T-helper 2 cell treated with Interferon-gamma antibody and Interleukin-4, amounts not matched to agents 5 μg/mL and 100 μg/mL, for 36 hours (primary cell): ENCODE results near the gene TCEAL9.
"Not testable (repeated sequence)": the region's sequence is repeated elsewhere in the genome, so short reads cannot be mapped to it uniquely, and the experiment has no call there.

ENCODE experiments used
- DNase-seq: peaks from one replicate; pipeline ENCODE4 v3.0.0; 2021; ENCODE audit warnings: low spot score
- H3K27ac Mint-ChIP-seq: one replicate; pipeline ENCODE4 v1.8.0; 2021; ENCODE audit warnings: mild to moderate bottlenecking, mixed read lengths
- H3K27me3 Mint-ChIP-seq: one replicate; pipeline ENCODE4 v1.8.0; 2021; ENCODE audit warnings: low read depth, mixed read lengths
- H3K36me3 Mint-ChIP-seq: one replicate; pipeline ENCODE4 v1.8.0; 2021; ENCODE audit warnings: low read depth, mixed read lengths
- H3K4me1 Mint-ChIP-seq: one replicate; pipeline ENCODE4 v1.8.0; 2021; ENCODE audit warnings: low read depth, mixed read lengths
- H3K4me3 Mint-ChIP-seq: one replicate; pipeline ENCODE4 v1.8.0; 2022; ENCODE audit warnings: mild to moderate bottlenecking, moderate library complexity, mixed read lengths
- H3K9me3 Mint-ChIP-seq: one replicate; pipeline ENCODE4 v1.8.0; 2021; ENCODE audit warnings: mixed read lengths

TCEAL9 gene

GRCh38 chrX:103356130-103356798 is at the start of gene TCEAL9:
TCEAL9 (plus strand) TSS chrX:103356506; CDS start chrX:103357685, 1,179 bp downstream.
- no peaks in the 10 kb centered on the region for H3K36me3 Mint-ChIP-seq
- peak within 1 kb of the TSS; percentile 80 for H3K4me3 Mint-ChIP-seq
- peaks cover 8% of the 10 kb centered on the region for H3K27me3 Mint-ChIP-seq
- peaks cover 5% of the 10 kb centered on the region for H3K4me1 Mint-ChIP-seq
- H3K9me3 Mint-ChIP-seq: no peaks in the 10 kb centered on the region
- no peak for DNase-seq
- H3K27ac Mint-ChIP-seq: no peak within 1 kb of the TSS

GRCh38 chrX:103309860-103310554 is 46.3 kb upstream of the TCEAL9 start:
- no peak for DNase-seq
- H3K27ac Mint-ChIP-seq: no peak overlapping the region
- no peak overlapping the region for H3K4me3 Mint-ChIP-seq

GRCh38 chrX:103310555-103311398 is 45.5 kb upstream of the TCEAL9 start, which contains the start of gene BEX2:
BEX2 (minus strand) TSS chrX:103310990; CDS start chrX:103309976, 1,014 bp downstream.
- Mint-ChIP-seq H3K4me1 (no peaks in the 10 kb centered on the region), H3K27me3 (peaks cover 2% of the 10 kb centered on the region)

More at GRCh38 chrX:103309860-103310554, 46.3 kb upstream of the TCEAL9 start:
- peaks cover 2% of the 10 kb centered on the region for H3K27me3 Mint-ChIP-seq
- no peaks in the 10 kb centered on the region for H3K36me3 Mint-ChIP-seq
- H3K4me1 Mint-ChIP-seq: no peaks in the 10 kb centered on the region
- H3K9me3 Mint-ChIP-seq: no peaks in the 10 kb centered on the region

GRCh38 chrX:103311399-103311780 is 44.9 kb upstream of the TCEAL9 start:
- peak overlapping the region; percentile 79 for H3K4me3 Mint-ChIP-seq

More at GRCh38 chrX:103310555-103311398, 45.5 kb upstream of the TCEAL9 start, which contains the start of gene BEX2:
- H3K4me3 Mint-ChIP-seq: peak within 1 kb of the TSS; percentile 79
- H3K9me3 Mint-ChIP-seq: no peaks in the 10 kb centered on the region
- peak; percentile 67 for DNase-seq
- peak within 1 kb of the TSS; percentile 41 for H3K27ac Mint-ChIP-seq
- no peaks in the 10 kb centered on the region for H3K36me3 Mint-ChIP-seq

GRCh38 chrX:103329991-103330390 is 26.3 kb upstream of the TCEAL9 start, which contains the start of gene TCEAL7:
TCEAL7 (plus strand) TSS chrX:103330239; CDS start chrX:103331404, 1,165 bp downstream.
- H3K4me3 Mint-ChIP-seq: no peak within 1 kb of the TSS
- no peaks in the 10 kb centered on the region for H3K4me1 Mint-ChIP-seq

More at GRCh38 chrX:103311399-103311780, 44.9 kb upstream of the TCEAL9 start:
- Mint-ChIP-seq H3K36me3 (no peaks in the 10 kb centered on the region), H3K9me3 (no peaks in the 10 kb centered on the region), H3K27ac (no peak overlapping the region), H3K27me3 (peaks cover 2% of the 10 kb centered on the region), H3K4me1 (no peaks in the 10 kb centered on the region)
- no peak for DNase-seq

GRCh38 chrX:103330681-103331288 is 25.5 kb upstream of the TCEAL9 start:
- no peaks in the 10 kb centered on the region for H3K36me3 Mint-ChIP-seq
- H3K4me1 Mint-ChIP-seq: no peaks in the 10 kb centered on the region
- DNase-seq: no peak
- no peak overlapping the region for H3K4me3 Mint-ChIP-seq
- H3K27me3 Mint-ChIP-seq: peaks cover 24% of the 10 kb centered on the region
- H3K9me3 Mint-ChIP-seq: no peaks in the 10 kb centered on the region
- no peak overlapping the region for H3K27ac Mint-ChIP-seq

More at GRCh38 chrX:103329991-103330390, 26.3 kb upstream of the TCEAL9 start, which contains the start of gene TCEAL7:
- H3K27me3 Mint-ChIP-seq: peaks cover 21% of the 10 kb centered on the region
- no peak for DNase-seq
- H3K27ac Mint-ChIP-seq: no peak within 1 kb of the TSS
- no peaks in the 10 kb centered on the region for H3K9me3 Mint-ChIP-seq
- H3K36me3 Mint-ChIP-seq: no peaks in the 10 kb centered on the region

GRCh38 chrX:103338663-103339062 is 17.6 kb upstream of the TCEAL9 start:
- no peak for DNase-seq
- Mint-ChIP-seq H3K9me3 (no peaks in the 10 kb centered on the region), H3K36me3 (no peaks in the 10 kb centered on the region), H3K27ac (no peak overlapping the region), H3K27me3 (peaks cover 12% of the 10 kb centered on the region), H3K4me3 (no peak overlapping the region), H3K4me1 (no peaks in the 10 kb centered on the region)

- no peak overlapping the region for H3K4me3 Mint-ChIP-seq
- H3K36me3 Mint-ChIP-seq: no peaks in the 10 kb centered on the region
- H3K4me1 Mint-ChIP-seq: no peaks in the 10 kb centered on the region
- H3K27ac Mint-ChIP-seq: no peak overlapping the region
- H3K27me3 Mint-ChIP-seq: peaks cover 5% of the 10 kb centered on the region
- no peaks in the 10 kb centered on the region for H3K9me3 Mint-ChIP-seq
- DNase-seq: no peak
These were observed 13.2 kb upstream of the TCEAL9 start for GRCh38 chrX:103343105-103343504.

GRCh38 chrX:103344606-103345005 is 11.7 kb upstream of the TCEAL9 start:
- Mint-ChIP-seq H3K4me3 (no peak overlapping the region), H3K9me3 (no peaks in the 10 kb centered on the region), H3K4me1 (no peaks in the 10 kb centered on the region), H3K27me3 (peaks cover 5% of the 10 kb centered on the region), H3K36me3 (no peaks in the 10 kb centered on the region), H3K27ac (no peak overlapping the region)
- no peak for DNase-seq

- H3K27me3 Mint-ChIP-seq: no peaks in the 10 kb centered on the region
- DNase-seq: no peak
- H3K27ac Mint-ChIP-seq: no peak overlapping the region
- no peaks in the 10 kb centered on the region for H3K36me3 Mint-ChIP-seq
- no peak overlapping the region for H3K4me3 Mint-ChIP-seq
- H3K9me3 Mint-ChIP-seq: no peaks in the 10 kb centered on the region
- H3K4me1 Mint-ChIP-seq: no peaks in the 10 kb centered on the region
These were observed 8.5 kb upstream of the TCEAL9 start for GRCh38 chrX:103347682-103348397.

- no peak for DNase-seq
- Mint-ChIP-seq H3K27ac (no peak overlapping the region), H3K4me3 (peak overlapping the region; percentile 80)
These were observed 552 bp downstream of the TCEAL9 start for GRCh38 chrX:103356858-103357257.

GRCh38 chrX:103357871-103358270 is 1.6 kb downstream of the TCEAL9 start:
- Mint-ChIP-seq H3K27ac (no peak overlapping the region), H3K27me3 (peaks cover 8% of the 10 kb centered on the region), H3K36me3 (no peaks in the 10 kb centered on the region), H3K4me1 (peaks cover 5% of the 10 kb centered on the region), H3K4me3 (no peak overlapping the region), H3K9me3 (no peaks in the 10 kb centered on the region)
- DNase-seq: no peak

More at GRCh38 chrX:103356858-103357257, 552 bp downstream of the TCEAL9 start:
- Mint-ChIP-seq H3K4me1 (peaks cover 5% of the 10 kb centered on the region), H3K27me3 (peaks cover 8% of the 10 kb centered on the region), H3K9me3 (no peaks in the 10 kb centered on the region), H3K36me3 (no peaks in the 10 kb centered on the region)

GRCh38 chrX:103359605-103360004 is 3.3 kb downstream of the TCEAL9 start:
- H3K27ac Mint-ChIP-seq, H3K36me3 Mint-ChIP-seq, H3K4me3 Mint-ChIP-seq, DNase-seq, H3K9me3 Mint-ChIP-seq, H3K4me1 Mint-ChIP-seq, H3K27me3 Mint-ChIP-seq: not testable (repeated sequence)
